GM23248 (cell line): ENCODE measurements around the gene YAF2. TPM values are rescaled to one million over a fixed set of nuclear protein-coding genes. Genes with fewer than 3 reads are reported as not detected.

ENCODE experiments used
- DNase-seq: peaks from one replicate; pipeline ENCODE4 v3.0.0-alpha.2; 2015
- H2AFZ ChIP-seq: fragments of 200-600 bp; sonication (generic); 2 replicates; pipeline ENCODE4 v1.6.1; 2016; ENCODE audit warnings: antibody characterized with exemption
- H3F3A ChIP-seq: fragments of 200-600 bp; sonication (generic); 2 replicates; pipeline ENCODE4 v1.6.1; 2016; ENCODE audit warnings: mild to moderate bottlenecking, antibody characterized with exemption, mixed run types; ENCODE audit not compliant: insufficient read depth
- H3K27ac ChIP-seq: fragments of 200-600 bp; sonication (generic); 2 replicates; pipeline ENCODE4 v1.5.1; 2016; ENCODE audit warnings: mild to moderate bottlenecking
- H3K27me3 ChIP-seq: fragments of 200-600 bp; sonication (generic); replicated peaks from 2 replicates; pipeline ENCODE4 v1.6.1; 2016; ENCODE audit warnings: mild to moderate bottlenecking; ENCODE audit not compliant: insufficient read depth
- H3K36me3 ChIP-seq: fragments of 200-600 bp; sonication (generic); 2 replicates; pipeline ENCODE4 v1.6.1; 2016; ENCODE audit warnings: low read depth, mild to moderate bottlenecking
- H3K4me1 ChIP-seq: fragments of 200-600 bp; sonication (generic); 2 replicates; pipeline ENCODE4 v1.6.1; 2016; ENCODE audit warnings: mild to moderate bottlenecking; ENCODE audit not compliant: insufficient read depth
- H3K4me2 ChIP-seq: fragments of 200-600 bp; sonication (generic); one replicate; pipeline ENCODE4 v1.6.1; 2016; ENCODE audit warnings: mild to moderate bottlenecking; ENCODE audit not compliant: unreplicated experiment
- H3K4me3 ChIP-seq: fragments of 200-600 bp; sonication (generic); 2 replicates; pipeline ENCODE4 v1.5.1; 2016; ENCODE audit warnings: mild to moderate bottlenecking
- H3K79me2 ChIP-seq: fragments of 200-600 bp; sonication (generic); 2 replicates; pipeline ENCODE4 v1.6.1; 2016; ENCODE audit warnings: mild to moderate bottlenecking; ENCODE audit not compliant: insufficient read depth
- H3K9ac ChIP-seq: fragments of 200-600 bp; sonication (generic); 2 replicates; pipeline ENCODE4 v1.6.1; 2016; ENCODE audit warnings: mild to moderate bottlenecking
- H3K9me2 ChIP-seq: fragments of 200-600 bp; sonication (generic); 2 replicates; pipeline ENCODE4 v1.6.1; 2016; ENCODE audit warnings: mixed run types, mild to moderate bottlenecking, moderate library complexity; ENCODE audit not compliant: insufficient read depth
- H3K9me3 ChIP-seq: fragments of 200-600 bp; sonication (generic); one replicate; pipeline ENCODE4 v1.6.1; 2017; ENCODE audit warnings: low read depth
- H4K20me1 ChIP-seq: fragments of 200-600 bp; sonication (generic); 2 replicates; pipeline ENCODE4 v1.6.0; 2016; ENCODE audit not compliant: insufficient read depth
- EZH2 ChIP-seq: fragments of 200-600 bp; sonication (generic); IDR thresholded peaks from 2 replicates; pipeline ENCODE4 v1.6.1; 2018; ENCODE audit warnings: antibody characterized with exemption, mild to moderate bottlenecking; ENCODE audit not compliant: insufficient read depth, poor library complexity, severe bottlenecking
- EZH2phosphoT487 ChIP-seq: fragments of 200-600 bp; sonication (generic); IDR thresholded peaks from 2 replicates; pipeline ENCODE4 v1.6.1; 2018; ENCODE audit warnings: antibody characterized with exemption, moderate library complexity, mild to moderate bottlenecking, low read depth; ENCODE audit not compliant: insufficient read depth
- WGBS, 2 experiments: methylation state at CpG; one replicate each; pipeline ENCODE4 v1.1.6; 2015 to 2017; ENCODE audit warnings: low lambda C conversion rate in 2 of 2, low coverage in 1 of 2; ENCODE audit errors: missing lambda C conversion rate in 2 of 2; 5-methylcytosine and 5-hydroxymethylcytosine counted together
- in situ Hi-C: fragments of 300-500 bp; cut with MboI; formaldehyde crosslinking; loops from 2 replicates; pipeline ENCODE4 v1.15.0; 2020
- polyA plus RNA-seq: library from polyadenylated mRNA; unstranded; fragments of >200 nt; fragmentation: Nextera tagmentation; extraction: Ambion mirVana; gene quantifications from 2 replicates; pipeline ENCODE4 v1.2.1, GENCODE V29; 2016
- total RNA-seq: library from RNA; depleted of rRNA; stranded (reverse); fragments of >200 nt; shearing (Covaris generic); gene quantifications from 2 replicates; pipeline ENCODE4 v1.2.3, GENCODE V29; 2014

YAF2 gene
- total and polyA plus RNA-seq, 2 experiments from 2014 or later = 17.0 to 21.0 TPM

- no peak overlapping the region for H3K4me2 ChIP-seq
- H3K27ac ChIP-seq = no peak overlapping the region
- no peak overlapping the region for H3K4me3 ChIP-seq
- in situ Hi-C loops = no loop called here
- DNase-seq = no peak
- no peak overlapping the region for H2AFZ ChIP-seq
- H3K79me2 ChIP-seq = no peaks in the 10 kb centered on the region
- no peaks in the 10 kb centered on the region for H3K9me3 ChIP-seq
- 65 to 67% methylated on average over 14 to 15 of the region's 15 CpGs for WGBS, 2 experiments
- no peaks in the 10 kb centered on the region for H4K20me1 ChIP-seq
- H3K9ac ChIP-seq = no peak overlapping the region
- H3K4me1 ChIP-seq = no peaks in the 10 kb centered on the region
- no peaks in the 10 kb centered on the region for H3K9me2 ChIP-seq
- H3F3A ChIP-seq = no peaks in the 10 kb centered on the region
- TF ChIP-seq EZH2 = no peak
- no peaks in the 10 kb centered on the region for H3K36me3 ChIP-seq
- H3K27me3 ChIP-seq = no peaks in the 10 kb centered on the region
These were observed 29.6 kb upstream of the YAF2 start for GRCh38 chr12:42267413-42268190.

DNA sequence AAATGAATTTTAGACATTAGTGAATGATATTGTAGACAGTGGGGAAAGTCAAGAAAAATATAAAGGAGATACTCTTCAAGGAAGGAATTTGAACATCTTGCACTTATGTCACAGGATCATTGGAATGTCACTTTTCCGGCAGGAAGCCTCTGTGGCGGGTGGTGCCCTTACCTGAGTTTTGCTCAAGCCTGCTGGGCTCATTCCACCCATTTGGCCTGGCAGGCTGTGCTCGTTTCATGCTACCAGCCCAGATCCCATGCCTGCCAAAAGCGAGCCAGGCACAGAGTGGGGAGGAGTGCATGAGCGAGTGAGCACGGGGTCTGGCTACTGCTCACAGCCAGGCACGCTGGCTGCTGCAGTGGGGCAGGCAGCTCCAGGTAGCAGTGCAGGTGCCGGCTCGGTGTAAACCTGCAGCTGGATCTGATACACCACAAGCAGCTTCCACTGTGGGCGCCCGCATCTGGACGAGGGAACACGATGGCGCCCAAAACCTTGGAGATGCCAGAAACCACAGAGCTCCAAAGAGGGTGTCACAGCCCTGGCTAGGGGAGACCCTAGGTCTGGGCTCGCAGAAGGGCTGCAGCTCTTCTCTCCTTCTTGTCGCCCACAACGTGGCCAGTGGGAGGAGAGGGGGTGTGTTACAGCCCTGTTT, 28.7 kb upstream of the YAF2 start:
- no peaks in the 10 kb centered on the region for H3K36me3 ChIP-seq
- no peaks in the 10 kb centered on the region for H3K27me3 ChIP-seq
- H3K4me1 ChIP-seq = no peaks in the 10 kb centered on the region
- no peak overlapping the region for H3K9ac ChIP-seq
- no peak overlapping the region for H3K4me2 ChIP-seq
- DNase-seq = no peak
- 82 to 86% methylated on average over 17 of the region's 17 CpGs for WGBS, 2 experiments
- no peak overlapping the region for H3K27ac ChIP-seq
- in situ Hi-C loops = no loop called here
- H3K79me2 ChIP-seq = no peaks in the 10 kb centered on the region
- no peaks in the 10 kb centered on the region for H4K20me1 ChIP-seq
- H3K4me3 ChIP-seq = no peak overlapping the region
- H2AFZ ChIP-seq = no peak overlapping the region
- H3K9me3 ChIP-seq = no peaks in the 10 kb centered on the region
- TF ChIP-seq EZH2 (no peak), EZH2phosphoT487 (no peak)
- H3F3A ChIP-seq = no peaks in the 10 kb centered on the region
- H3K9me2 ChIP-seq = no peaks in the 10 kb centered on the region

GRCh38 chr12:42262271-42262670, 24.2 kb upstream of the YAF2 start:
- Histone ChIP-seq H3K4me2 (no peak overlapping the region), H3K4me1 (no peaks in the 10 kb centered on the region), H3F3A (no peaks in the 10 kb centered on the region), H3K9me3 (no peaks in the 10 kb centered on the region), H3K27me3 (no peaks in the 10 kb centered on the region), H4K20me1 (no peaks in the 10 kb centered on the region), H2AFZ (no peak overlapping the region), H3K4me3 (no peak overlapping the region), H3K27ac (no peak overlapping the region), H3K9ac (no peak overlapping the region), H3K36me3 (no peaks in the 10 kb centered on the region), H3K79me2 (no peaks in the 10 kb centered on the region), H3K9me2 (no peaks in the 10 kb centered on the region)
- WGBS, 2 experiments = 82 to 90% methylated on average over 2 of the region's 2 CpGs
- in situ Hi-C loops = no loop called here
- TF ChIP-seq EZH2phosphoT487 (no peak), EZH2 (no peak)
- no peak for DNase-seq

DNA sequence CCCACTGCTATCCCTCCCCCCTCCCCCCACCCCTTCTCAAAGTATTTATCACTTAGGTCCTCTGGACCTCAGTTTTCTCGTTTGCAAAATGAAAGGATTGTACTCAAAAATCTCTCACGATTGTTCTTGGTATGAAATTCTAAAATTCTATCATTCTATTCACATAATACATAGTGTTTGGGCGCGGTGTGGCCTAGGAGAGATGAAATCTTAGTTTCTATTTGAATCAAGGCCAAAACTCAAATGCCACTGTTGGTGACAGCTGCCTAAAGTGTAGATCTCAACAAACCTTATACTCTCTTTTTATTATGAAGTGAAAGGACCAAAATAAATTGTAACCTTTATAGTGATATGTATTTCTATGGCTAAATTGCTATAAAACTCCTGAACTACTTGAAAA, 23.7 kb upstream of the YAF2 start:
- H3K4me3 ChIP-seq = no peak overlapping the region
- DNase-seq = no peak
- no peak for TF ChIP-seq EZH2
- no peak for TF ChIP-seq EZH2phosphoT487
- no peaks in the 10 kb centered on the region for H3K27me3 ChIP-seq
- in situ Hi-C loops = no loop called here
- H3K9me3 ChIP-seq = no peaks in the 10 kb centered on the region
- H3F3A ChIP-seq = no peaks in the 10 kb centered on the region
- H3K4me2 ChIP-seq = no peak overlapping the region
- H3K9me2 ChIP-seq = no peaks in the 10 kb centered on the region
- H3K27ac ChIP-seq = no peak overlapping the region
- 65 to 69% methylated on average over 4 of the region's 4 CpGs for WGBS, 2 experiments
- H2AFZ ChIP-seq = no peak overlapping the region
- H3K9ac ChIP-seq = no peak overlapping the region
- H3K79me2 ChIP-seq = no peaks in the 10 kb centered on the region
- H3K4me1 ChIP-seq = no peaks in the 10 kb centered on the region
- H3K36me3 ChIP-seq = no peaks in the 10 kb centered on the region
- no peaks in the 10 kb centered on the region for H4K20me1 ChIP-seq
